ENCODE measurements around the gene SIGLEC5.

- TF ChIP-seq EP300 (IDR thresholded peaks at IDR 0.05; ENCODE audit: borderline replicate concordance) (no peak), CEBPB (IDR thresholded peaks at IDR 0.05) (no peak), TAF1 (IDR thresholded peaks at IDR 0.05; ENCODE audit: low read depth) (no peak), MAX (IDR thresholded peaks at IDR 0.05) (no peak), REST (IDR thresholded peaks at IDR 0.05; ENCODE audit: low read depth) (no peak), EGR1 (IDR thresholded peaks at IDR 0.05) (no peak), TEAD4 (IDR thresholded peaks at IDR 0.05) (no peak), YY1 (IDR thresholded peaks at IDR 0.05; ENCODE audit: low read depth) (no peak)
Measured at GRCh38 chr19:51639916-51640315, 9.7 kb upstream of the SIGLEC5 start.

All from Ishikawa (cell line).